Stimulated activated CD8-positive, alpha-beta memory T cell treated with anti-CD3 and anti-CD28 coated beads, Interleukin-15, amount 100 ng/mL, for 24 hours (primary cell): ENCODE data around the gene RANBP3L.
"Not testable (repeated sequence)": the region's sequence is repeated elsewhere in the genome, so short reads cannot be mapped to it uniquely, and the experiment has no call there.

Source experiments
- DNase-seq: peaks from one replicate; pipeline ENCODE4 v3.0.0-alpha.2; 2020; ENCODE audit warnings: low read depth

Gene RANBP3L, protein sequence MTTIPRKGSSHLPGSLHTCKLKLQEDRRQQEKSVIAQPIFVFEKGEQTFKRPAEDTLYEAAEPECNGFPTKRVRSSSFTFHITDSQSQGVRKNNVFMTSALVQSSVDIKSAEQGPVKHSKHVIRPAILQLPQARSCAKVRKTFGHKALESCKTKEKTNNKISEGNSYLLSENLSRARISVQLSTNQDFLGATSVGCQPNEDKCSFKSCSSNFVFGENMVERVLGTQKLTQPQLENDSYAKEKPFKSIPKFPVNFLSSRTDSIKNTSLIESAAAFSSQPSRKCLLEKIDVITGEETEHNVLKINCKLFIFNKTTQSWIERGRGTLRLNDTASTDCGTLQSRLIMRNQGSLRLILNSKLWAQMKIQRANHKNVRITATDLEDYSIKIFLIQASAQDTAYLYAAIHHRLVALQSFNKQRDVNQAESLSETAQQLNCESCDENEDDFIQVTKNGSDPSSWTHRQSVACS

DNA sequence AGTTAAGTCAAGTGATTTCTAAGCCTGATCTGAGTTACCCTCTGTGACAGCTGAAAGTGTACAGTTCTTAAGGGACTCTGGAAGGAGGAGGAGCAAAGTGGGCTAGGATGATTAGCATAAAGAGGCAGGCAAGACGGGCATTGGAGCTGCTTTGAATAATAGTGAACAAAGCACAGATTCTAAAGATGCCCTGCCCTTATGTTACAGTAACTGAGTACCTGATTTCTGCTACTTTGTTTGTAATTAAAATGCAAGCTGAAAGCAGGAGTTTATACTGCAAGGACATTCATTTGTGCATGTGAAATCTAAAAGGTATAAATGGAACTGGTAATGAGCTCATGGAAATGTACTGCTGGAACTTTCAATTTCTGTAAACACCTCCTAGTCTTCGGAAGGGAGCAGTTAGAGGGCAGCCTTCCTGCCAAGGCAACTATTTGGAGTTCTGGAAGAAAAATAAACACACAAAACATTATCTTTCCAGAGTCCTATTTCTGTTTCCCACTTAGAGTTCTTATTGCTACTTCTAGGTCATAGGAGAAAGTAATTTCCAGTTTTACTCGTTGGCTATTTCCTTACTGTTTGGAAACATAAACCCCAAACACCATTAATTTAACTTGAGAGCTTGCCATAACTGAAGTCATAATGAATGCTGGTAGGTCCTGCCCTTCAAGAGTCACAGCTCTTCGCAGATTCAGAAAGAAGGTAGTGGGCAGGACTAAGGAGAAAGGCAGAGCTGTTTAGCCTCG is at the start of gene RANBP3L:
TSS of gene RANBP3L (minus strand) at position 45 of the 746 bp plus-strand sequence. CDS start 486 bp downstream, outside the sequence.
- DNase-seq: no peak

DNA sequence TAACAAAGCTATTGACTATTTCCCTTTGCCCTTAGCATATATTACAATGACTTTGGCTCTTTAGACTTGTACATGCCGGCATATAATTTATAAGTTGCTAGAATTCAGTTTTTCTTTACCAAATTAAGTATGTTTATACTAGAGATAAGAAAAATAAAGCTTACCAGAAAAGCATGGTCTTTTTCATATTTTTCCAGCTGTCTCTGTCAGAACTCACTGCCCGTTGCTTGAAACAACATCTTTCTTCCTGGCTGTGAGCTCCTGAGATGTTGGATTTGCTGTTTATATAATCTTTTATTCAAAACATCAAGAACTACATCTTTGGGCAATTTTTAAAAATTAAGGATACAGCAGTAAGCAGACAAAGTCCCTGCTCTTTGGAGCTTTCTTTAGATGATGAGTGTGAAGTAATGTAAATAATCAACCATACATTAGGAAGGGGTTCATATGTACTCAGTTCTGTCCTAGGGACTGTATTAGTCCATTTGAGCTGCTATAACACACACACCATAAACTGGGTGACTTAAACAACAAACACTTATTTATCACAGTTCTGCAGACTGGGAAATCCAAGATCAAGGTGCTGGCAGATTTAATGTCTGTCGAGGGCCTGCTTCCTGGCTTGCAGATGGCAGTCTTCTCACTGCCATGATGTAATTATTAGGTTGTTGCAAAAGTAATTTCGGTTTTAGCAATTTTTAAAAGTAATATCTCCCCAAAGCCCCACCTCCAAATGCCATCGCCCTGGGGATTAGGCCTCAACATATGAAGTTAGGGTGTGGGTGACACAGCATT is 45.4 kb upstream of the RANBP3L start:
- DNase-seq: no peak

DNA sequence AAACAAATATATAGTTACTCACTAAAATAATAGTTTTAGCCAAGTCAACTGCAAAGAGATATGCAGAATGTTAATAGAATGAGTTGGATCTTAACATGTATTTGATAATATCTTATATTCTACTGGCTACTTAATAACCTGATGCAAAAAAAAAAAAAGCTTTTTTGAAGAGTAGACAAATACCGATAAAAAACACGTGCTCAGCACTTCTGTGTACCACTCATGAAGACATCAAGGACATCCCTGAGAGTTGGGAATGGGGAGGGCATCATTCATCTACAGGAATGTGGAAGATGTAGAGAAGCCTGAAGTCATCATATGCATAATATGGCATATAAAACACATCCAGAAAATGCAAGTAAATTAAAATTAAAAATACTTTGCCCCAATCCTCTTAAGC is 43.2 kb upstream of the RANBP3L start:
- DNase-seq: no peak

DNA sequence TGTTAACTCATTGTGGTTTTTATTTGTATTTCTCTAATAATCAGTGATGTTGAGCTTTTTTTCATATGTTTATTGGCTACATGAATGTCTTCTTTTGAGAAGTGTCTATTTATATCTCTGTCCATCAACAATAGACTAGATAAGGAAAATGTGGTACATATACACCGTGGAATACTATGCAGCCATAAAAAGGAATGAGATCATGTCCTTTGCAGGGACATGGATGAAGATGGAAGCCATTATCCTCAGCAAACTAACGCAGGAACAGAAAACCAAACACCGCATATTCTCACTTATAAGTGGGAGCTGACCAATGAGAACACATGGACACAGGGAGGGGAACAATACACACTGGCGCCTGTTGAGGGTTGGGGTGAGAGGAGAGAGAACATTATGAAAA is 40.0 kb upstream of the RANBP3L start:
- not testable (repeated sequence) for DNase-seq

DNA sequence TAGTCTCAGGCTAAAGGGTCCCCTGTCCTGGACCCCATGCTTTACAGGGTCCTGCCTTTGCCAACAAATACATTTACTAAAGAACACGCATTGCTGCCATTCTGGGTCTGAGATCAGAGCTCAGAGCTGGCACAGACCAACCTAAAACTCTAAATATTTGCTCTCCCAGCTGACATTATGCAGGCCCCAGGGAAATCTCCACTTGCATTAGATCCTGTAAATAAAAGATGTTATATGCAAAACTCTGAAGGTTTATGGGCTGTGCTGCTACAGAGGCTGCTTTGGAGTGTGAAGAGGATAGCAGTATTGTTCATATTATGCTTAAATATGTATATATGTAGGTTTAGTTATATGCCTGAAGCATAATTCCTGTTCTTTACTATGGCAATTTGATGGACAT is 35.9 kb upstream of the RANBP3L start:
- no peak for DNase-seq

DNA sequence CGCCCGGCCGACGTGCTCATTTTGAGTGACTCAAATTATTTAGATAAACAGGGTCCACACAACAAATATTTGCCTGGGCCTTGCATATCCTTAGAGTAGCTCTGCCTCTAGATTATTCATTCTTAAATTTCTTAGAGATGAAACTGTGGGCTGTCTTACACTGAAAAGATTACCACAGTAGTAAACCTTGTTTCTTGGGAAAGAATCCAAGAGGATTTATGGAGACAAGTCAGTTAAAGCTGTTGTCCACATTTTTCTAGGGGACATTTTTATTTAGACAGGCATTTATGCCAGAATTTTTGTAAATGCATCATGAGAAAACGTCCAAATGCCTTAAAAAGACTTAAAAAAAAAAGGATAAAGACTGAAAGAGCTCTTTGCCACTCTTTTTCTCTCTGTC is 32.6 kb upstream of the RANBP3L start:
- no peak for DNase-seq

DNA sequence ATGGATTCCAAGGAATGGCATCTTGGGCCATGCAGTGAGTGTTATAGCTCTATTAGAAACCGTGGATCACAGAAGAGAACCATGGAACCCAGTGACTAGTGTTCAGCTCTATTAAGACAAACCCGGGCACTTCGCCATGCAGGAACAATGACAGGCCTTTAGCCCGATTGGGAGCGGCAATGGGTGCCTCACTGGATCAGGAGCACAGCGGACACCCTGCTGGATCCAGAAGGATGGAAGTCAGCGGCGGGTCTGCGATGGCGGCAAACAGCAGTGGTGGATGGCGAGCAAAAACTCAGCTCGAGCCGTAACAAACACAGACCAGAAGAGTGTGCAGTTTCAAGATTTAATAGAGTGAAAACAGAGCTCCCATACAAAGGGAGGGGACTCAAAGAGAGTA is 31.0 kb upstream of the RANBP3L start:
- not testable (repeated sequence) for DNase-seq

DNA sequence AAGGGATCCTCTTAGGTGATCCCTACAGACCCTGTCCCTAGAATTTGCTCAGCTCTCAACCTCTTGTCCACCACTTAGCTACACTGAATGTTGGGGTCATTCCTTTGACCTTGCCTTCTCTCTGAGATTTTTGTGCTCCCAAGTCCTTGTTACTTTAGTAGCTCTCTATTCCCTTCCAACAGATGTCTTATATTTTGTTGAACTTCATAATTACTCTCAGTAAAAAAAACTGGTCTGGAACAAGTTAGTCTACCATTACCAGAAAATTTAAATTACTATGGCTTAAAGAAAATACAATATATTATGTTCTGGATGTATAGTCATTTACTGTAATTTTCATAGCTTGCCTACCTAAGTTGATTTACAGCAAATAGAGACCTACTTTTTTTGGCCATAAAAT is 23.5 kb upstream of the RANBP3L start:
- no peak for DNase-seq

DNA sequence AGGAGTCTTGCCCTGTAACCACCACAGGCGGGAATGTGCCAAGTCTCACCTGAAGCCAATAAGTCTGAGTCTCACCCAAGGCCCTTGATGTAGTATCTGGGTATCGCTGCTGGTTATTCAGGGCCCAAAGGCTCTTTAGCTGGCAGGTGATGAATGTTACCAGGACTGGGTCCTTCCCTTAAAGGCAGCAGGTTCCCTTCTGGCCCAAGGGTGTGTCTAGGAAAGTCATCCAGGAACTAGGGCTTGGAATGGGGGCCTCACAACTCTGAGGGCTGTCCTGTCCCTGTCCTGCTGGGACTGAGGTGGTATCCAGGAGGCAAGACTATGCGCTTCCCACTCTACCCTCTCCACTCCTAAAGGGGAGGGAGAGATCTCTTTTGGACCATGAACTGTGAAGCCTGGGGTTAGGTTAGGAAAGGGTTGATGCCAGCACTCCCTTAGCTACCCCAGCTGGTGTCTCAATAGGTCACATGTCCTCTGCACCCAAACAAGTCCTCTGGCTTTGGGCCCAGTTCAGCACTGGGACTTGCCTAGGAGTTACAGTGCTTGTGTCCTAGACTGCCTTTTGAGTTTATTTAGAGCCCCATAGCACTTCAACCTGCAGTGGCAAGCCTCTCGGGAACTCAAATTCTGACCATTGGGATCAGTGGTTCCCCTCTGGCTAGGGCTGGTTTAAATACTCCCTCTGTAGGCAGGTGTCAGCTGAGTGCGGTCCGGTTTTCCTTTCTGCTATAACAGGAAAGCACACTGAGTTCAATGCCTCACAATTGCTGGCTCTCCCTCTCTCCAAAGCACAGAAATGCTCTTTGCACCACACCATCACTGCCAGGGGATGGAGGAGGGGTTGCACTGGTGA is 22.5 kb upstream of the RANBP3L start:
- no peak for DNase-seq

DNA sequence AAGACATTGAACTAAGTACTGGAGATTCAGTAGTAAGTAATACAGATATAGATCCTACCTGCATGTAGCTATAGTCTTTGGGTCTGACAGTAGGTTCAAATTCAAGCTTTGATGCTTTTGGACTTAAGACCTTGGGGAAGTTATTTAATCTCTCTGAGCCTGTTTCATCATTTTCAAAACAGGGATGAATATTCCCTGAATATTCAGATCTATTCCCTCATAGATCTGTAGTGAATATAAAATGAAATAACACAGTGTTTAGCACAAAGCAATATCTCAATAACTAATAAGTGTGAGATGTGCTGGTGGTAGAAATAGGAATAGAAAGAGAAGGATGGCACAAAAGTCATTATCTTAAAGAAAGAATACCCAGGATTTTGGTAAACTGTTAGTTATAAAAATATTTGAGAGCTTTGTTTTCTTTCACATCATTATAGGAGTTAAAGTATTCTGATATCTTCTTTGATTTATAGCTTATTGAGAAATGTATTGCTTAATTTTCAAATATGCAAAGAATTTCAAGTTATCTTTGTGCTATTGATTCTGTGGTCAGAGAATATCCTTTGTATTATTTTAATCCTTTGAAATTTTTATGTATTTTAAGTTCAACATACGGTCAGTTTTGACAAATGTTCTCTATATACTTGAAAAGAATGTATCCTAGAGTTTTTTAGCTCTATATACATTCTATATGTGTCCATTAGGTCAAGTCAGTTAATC is 11.4 kb upstream of the RANBP3L start:
- no peak for DNase-seq

DNA sequence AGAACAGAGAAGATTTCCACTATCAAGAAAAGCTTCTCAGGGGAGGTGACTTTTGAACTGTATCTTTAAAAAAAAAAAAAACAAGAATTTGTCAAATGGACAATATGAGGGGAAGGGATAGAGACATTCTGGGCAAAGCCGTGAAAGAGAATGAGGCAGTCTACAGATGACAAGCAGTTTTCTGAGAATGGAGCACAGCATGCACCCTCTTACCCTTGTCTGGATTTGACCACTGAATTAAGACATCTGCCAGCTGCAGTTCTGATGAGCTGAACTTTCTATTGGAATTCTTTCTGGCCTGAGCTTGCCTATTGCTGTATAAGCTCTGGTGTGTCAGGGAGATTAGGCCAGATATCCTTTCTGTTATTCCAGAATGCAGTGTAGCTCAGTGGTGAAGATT is 10.3 kb upstream of the RANBP3L start:
- DNase-seq: no peak

DNA sequence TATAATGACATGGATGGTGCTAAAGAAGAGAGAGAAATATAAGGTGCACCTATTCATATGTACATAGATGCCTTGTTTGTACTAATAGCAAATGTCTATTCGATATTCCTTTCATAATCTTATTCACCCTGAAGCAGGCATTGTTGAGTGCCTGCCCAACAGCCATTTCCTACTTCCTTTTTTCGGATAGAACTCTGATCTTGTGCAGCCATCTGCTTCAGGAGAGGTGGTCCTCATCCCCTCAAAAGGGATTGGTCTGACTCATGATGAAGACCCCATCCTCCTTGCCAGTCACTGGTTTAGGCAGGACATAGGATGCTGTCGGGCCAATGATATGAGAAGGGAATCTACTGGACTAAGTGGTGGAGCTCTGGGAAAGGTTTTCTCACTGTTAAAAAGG is 8.4 kb upstream of the RANBP3L start:
- no peak for DNase-seq

DNA sequence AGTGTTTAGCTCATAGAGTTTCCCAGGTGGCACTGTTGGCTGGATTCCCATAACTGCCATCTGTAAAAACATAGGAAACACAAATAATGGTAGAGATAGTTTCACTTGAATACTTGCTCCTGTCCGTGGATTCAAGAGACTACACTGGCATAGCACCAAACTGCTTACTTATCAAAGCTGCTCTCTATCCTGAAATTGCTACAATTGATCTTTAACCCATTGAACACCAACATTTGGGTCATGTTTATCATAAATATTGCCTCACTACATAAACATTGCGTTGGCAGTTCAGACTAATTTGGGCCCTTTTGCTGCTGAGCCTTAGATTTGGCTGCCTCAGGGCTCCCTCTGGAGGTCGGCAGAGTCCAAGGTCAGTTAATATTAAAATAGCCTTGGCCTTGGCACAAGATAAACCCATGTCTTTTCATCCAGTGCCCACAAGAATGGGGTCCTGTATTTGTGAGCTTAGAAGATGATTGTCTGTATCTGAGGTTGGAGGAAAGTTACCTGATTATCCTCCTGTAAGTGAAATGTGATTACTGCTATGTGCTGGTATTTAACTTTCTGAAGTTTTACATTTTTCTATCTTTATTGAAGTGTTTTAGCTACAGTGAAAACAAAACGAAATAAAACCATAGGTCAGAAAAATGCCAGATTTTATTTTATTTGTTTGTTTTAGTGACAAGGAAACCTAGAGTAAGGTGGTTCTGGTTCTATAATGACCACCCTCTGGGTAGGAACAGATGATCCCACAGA is 4.0 kb upstream of the RANBP3L start:
- DNase-seq: no peak

DNA sequence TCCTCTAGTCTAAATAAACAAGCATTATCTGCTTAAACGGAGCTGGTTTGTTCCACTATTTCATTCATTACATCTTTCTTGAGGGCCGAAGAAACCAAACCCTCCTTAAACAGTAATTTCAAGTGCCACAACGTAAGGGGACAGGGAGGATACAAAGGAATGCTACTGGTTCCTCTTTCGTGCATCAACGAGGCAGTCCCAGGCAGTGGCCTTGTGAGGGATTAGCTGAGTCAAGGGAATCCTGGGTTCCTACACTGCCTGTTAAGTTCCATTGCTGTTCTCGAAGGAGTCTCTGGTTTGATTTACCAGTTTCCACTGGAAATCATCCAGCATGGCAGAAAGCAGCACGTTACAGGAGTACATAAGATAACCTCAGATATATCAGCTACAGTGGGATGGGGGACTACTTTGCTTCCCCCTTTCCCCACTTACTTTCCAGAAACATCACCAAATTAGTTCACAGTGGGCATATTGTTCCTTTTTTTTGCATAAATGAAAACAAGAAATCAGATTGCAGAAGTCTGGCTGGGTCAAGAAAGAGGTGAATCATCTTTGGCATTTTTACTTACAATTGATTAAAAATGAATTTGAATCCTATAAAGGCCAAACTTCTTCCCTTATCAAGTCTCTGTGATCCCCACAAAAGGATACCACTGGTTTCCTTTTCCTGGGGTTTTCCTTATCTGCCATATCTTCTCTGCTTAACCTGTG is 2.5 kb upstream of the RANBP3L start:
- DNase-seq: no peak

DNA sequence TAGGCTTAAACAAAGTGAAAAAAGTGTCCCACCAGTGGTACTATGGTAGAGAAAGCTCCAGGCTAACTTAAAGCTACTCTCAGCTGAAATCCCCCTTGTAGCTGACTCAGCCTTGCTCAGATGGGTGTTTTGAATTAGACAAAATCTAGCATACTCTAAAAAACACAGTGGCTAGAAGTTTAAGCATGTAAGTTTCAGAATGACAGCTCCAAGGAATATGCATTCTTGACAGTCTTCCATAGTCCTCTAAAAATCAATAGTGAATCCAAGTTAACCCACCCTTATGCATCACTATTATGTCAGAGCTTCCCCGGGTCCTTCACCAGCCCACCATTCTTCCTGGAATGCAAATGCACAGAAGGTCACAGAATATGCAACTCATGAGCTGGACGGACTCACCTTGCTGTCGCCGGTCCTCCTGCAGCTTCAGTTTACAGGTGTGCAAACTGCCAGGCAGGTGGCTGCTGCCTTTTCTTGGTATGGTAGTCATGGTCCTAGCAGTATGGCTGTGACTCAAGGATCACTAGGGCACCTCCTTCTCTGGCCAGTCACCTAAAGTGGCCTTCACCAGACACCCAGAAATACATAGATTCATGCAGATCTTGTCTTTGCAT is 668 bp downstream of the RANBP3L start:
- no peak for DNase-seq

DNA sequence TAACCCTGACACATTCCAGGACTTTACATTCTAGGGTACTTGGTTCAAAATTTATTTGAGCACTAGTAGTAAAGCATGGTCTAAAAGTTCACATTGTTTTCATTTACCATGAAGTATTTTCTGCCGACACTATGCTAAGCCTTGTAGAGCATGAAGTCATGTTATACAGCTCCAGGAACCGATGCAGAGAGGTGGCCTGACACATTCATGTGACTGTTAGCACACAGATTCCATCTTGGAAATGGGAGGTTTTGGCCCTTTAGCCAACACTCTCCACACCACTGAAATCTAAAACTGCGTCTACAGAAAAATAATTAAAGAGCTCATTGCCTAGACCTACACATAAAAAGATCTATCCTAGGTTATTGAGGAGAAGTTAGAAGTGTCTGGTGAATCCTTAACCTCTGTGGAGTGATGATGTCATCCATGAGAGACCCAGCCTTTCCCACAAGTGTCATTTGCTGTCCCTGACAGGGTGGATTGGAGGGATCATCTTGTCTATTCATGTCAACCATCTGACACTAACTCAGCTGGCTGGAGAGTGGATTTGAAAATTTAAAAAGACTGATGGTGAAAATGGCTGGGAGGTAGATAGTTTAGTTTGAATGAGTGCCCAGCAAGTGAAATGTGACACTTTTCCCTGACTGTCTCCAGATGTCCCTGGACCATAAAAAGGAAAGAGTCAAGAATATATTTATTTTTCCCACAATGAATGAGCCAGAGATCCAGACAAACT is 1.3 kb downstream of the RANBP3L start:
- no peak for DNase-seq

DNA sequence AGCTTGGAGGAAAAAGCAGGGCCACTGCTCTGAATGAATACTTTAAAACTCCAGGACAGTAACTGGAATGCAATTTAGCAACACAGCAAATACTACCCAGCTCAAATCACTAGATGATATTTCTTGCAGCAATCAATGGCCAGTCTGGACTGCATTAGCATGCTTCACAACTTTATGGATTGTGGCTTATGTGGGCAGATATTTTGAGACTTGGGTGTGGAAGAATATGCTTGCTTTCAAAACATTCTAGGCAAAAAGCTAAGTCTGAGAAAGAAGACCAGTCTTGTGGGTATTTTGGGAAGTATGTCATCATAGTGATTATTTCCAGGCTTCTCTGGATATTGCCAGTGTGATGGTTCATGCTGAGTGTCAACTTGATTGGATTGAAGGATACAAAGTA is 3.1 kb downstream of the RANBP3L start:
- no peak for DNase-seq

DNA sequence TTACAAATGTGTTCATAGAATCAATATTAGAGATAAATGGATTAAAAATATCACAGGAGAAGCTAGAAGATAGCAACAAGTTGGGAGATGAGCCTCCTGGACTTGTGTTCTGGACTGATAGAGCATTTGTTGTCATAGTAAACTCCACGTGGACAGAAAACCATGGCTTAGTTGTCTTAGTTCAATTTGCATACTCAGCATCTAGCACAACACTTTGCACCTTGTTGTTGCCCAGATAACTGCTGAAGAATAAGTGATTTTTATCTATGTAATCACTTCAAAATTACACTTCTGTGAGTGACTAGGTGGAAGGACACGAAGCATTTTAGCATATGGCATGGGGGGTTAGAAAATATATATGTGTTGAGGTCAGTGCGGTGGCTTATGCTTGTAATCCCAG is 4.0 kb downstream of the RANBP3L start:
- DNase-seq: no peak
